Measurements from ENCODE around the gene AGBL2. TPM values are rescaled to one million over a fixed set of nuclear protein-coding genes. Genes with fewer than 3 reads are reported as not detected.

AGBL2 gene
- total and polyA plus RNA-seq, 2 donors (not counting 1 experiment from before 2014, with no cell fraction given): 1.2 to 2.1 TPM

DNA sequence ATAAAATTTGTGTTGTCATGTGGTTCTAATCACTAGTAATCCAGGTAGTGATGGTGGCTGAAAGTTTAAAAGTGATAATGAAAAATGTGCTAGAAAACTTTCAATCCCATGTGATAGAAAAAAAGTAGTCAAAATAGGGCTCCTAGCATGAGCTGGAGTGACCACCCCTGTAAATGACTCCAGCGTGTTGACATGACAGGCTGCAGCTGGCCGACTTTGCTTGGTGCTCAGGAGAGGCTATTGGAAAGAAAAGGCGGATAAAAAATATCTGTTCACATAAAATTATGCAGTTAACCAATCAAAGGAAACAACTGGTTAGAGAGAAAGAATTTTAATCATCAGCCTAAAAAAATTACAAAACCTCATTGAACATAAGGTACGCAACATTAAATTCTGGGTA is 55.9 kb downstream of the AGBL2 start:
- no peak overlapping the region for H3K4me3 ChIP-seq (replicated peaks in 1 of 4; ENCODE audit: control extremely low read depth in 1 of 4, insufficient read depth in 1 of 4, low read depth in 3 of 4, low read length in 4 of 4)

DNA sequence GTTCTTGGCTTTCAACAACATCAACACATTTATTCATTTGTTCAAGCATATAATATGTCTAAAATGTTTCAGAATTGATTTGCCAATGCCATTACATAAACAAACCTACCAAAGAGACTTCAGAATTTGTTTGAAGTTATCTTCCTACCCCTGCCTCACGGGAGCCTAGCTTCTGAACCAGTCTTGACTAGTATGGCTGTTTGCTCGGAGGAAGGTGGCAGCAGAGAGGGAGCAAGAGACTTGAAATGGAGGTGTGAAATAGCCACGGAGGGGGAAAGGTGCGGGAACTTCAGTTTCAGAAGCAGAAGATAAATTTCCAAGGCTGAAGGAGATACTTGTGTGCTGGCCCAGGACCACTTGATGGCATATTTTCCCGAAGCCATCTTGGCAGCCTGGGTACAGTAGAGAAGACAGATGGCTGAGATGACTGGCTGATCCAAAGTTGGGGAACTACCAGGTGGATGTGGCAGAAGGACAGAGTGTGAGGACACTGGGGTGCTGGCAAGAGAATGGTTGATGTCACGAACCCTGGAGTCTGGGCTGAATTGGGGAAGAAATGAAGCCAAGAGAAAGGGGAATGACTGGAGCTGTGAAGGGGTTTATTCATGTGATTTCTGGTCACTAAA is 58.8 kb downstream of the AGBL2 start:
- Histone ChIP-seq H3K79me2 (ENCODE audit: control insufficient read depth, insufficient read depth, low read length) (no peaks in the 10 kb centered on the region), H3K4me3 (replicated peaks in 1 of 4; ENCODE audit: control extremely low read depth in 1 of 4, insufficient read depth in 1 of 4, low read depth in 3 of 4, low read length in 4 of 4) (no peak overlapping the region), H4K20me1 (ENCODE audit: control insufficient read depth, extremely low read depth, insufficient read depth, low read length) (no peaks in the 10 kb centered on the region), H3K9ac (ENCODE audit: insufficient read depth, low read length) (no peak overlapping the region), H2AFZ (ENCODE audit: low read length) (no peak overlapping the region), H3K9me3 (ENCODE audit: control insufficient read depth, insufficient read depth, low read depth, low read length) (no peaks in the 10 kb centered on the region), H3K4me1 (ENCODE audit: control insufficient read depth, extremely low read depth, insufficient read depth, low read length) (no peaks in the 10 kb centered on the region), H3K36me3 (ENCODE audit: control insufficient read depth, insufficient read depth, low read length) (no peaks in the 10 kb centered on the region), H3K4me2 (ENCODE audit: extremely low read depth, insufficient read depth, low read length) (no peak overlapping the region), H3K27ac (ENCODE audit: insufficient read depth, low read length) (no peak overlapping the region), H3K27me3 (ENCODE audit: control insufficient read depth, insufficient read depth, low read length) (no peaks in the 10 kb centered on the region)
- TF ChIP-seq CTCF (conservative IDR thresholded peaks at IDR 0.05 in 1 of 2, IDR thresholded peaks at IDR 0.05 in 1 of 2; ENCODE audit: low read depth in 1 of 2, low read length in 2 of 2): no peak
- TF ChIP-seq EZH2 (IDR thresholded peaks at IDR 0.05; ENCODE audit: low read length, missing control alignments): no peak
- DNase-seq (ENCODE audit: low read depth in 2 of 2): no peak

More for the DNA sequence above, 55.9 kb downstream of the AGBL2 start:
- DNase-seq (ENCODE audit: low read depth in 2 of 2): peak in 1 of 2 donors; percentile 71
- Histone ChIP-seq H2AFZ (ENCODE audit: low read length) (no peak overlapping the region), H3K9me3 (ENCODE audit: control insufficient read depth, insufficient read depth, low read depth, low read length) (no peaks in the 10 kb centered on the region), H3K4me2 (ENCODE audit: extremely low read depth, insufficient read depth, low read length) (no peak overlapping the region), H4K20me1 (ENCODE audit: control insufficient read depth, extremely low read depth, insufficient read depth, low read length) (no peaks in the 10 kb centered on the region), H3K27me3 (ENCODE audit: control insufficient read depth, insufficient read depth, low read length) (no peaks in the 10 kb centered on the region), H3K79me2 (ENCODE audit: control insufficient read depth, insufficient read depth, low read length) (no peaks in the 10 kb centered on the region), H3K36me3 (ENCODE audit: control insufficient read depth, insufficient read depth, low read length) (no peaks in the 10 kb centered on the region), H3K4me1 (ENCODE audit: control insufficient read depth, extremely low read depth, insufficient read depth, low read length) (no peaks in the 10 kb centered on the region), H3K9ac (ENCODE audit: insufficient read depth, low read length) (no peak overlapping the region), H3K27ac (ENCODE audit: insufficient read depth, low read length) (no peak overlapping the region)
- TF ChIP-seq EZH2 (IDR thresholded peaks at IDR 0.05; ENCODE audit: low read length, missing control alignments): no peak
- no peak for TF ChIP-seq CTCF (conservative IDR thresholded peaks at IDR 0.05 in 1 of 2, IDR thresholded peaks at IDR 0.05 in 1 of 2; ENCODE audit: low read depth in 1 of 2, low read length in 2 of 2)

DNA sequence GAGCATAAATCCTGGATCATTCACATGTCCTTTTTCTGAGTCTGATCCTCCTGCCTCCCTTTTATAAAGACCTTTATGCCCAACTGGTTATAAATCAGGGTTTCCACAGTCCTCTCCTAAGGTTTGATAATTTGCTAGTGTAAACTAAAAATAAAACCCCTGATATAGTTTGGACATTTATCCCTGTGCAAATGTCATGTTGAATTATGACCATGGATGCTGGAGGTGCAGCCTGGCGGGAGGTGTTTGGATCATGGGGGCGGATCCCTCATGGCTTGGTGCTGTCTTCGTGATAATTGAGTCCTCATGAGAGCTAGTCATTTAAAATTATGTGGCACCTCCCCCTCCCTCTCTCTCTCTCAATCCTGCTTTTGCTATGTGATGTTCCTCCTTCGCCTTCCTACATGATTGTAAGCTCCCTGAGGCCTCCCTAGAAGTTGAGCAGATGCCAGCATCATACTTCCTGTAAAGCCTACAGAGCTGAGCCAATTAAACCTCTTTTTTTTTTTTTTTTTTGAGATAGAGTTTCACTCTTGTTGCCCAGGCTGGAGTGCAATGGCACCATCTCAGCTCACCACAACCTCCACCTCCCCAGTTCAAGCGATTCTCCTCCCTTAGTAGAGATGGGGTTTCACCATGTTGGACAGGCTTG is 63.2 kb downstream of the AGBL2 start:
- no peak overlapping the region for H3K27ac ChIP-seq (ENCODE audit: insufficient read depth, low read length)
- no peak overlapping the region for H3K4me2 ChIP-seq (ENCODE audit: extremely low read depth, insufficient read depth, low read length)
- DNase-seq (ENCODE audit: low read depth in 2 of 2): no peak
- H3K4me3 ChIP-seq (replicated peaks in 1 of 4; ENCODE audit: control extremely low read depth in 1 of 4, insufficient read depth in 1 of 4, low read depth in 3 of 4, low read length in 4 of 4): no peak overlapping the region
- no peaks in the 10 kb centered on the region for H3K36me3 ChIP-seq (ENCODE audit: control insufficient read depth, insufficient read depth, low read length)
- H3K79me2 ChIP-seq (ENCODE audit: control insufficient read depth, insufficient read depth, low read length): no peaks in the 10 kb centered on the region
- H3K9ac ChIP-seq (ENCODE audit: insufficient read depth, low read length): no peak overlapping the region
- no peak overlapping the region for H2AFZ ChIP-seq (ENCODE audit: low read length)
- H4K20me1 ChIP-seq (ENCODE audit: control insufficient read depth, extremely low read depth, insufficient read depth, low read length): no peaks in the 10 kb centered on the region
- H3K4me1 ChIP-seq (ENCODE audit: control insufficient read depth, extremely low read depth, insufficient read depth, low read length): no peaks in the 10 kb centered on the region
- no peaks in the 10 kb centered on the region for H3K27me3 ChIP-seq (ENCODE audit: control insufficient read depth, insufficient read depth, low read length)
- no peaks in the 10 kb centered on the region for H3K9me3 ChIP-seq (ENCODE audit: control insufficient read depth, insufficient read depth, low read depth, low read length)
- TF ChIP-seq CTCF (conservative IDR thresholded peaks at IDR 0.05 in 1 of 2, IDR thresholded peaks at IDR 0.05 in 1 of 2; ENCODE audit: low read depth in 1 of 2, low read length in 2 of 2): no peak
- no peak for TF ChIP-seq EZH2 (IDR thresholded peaks at IDR 0.05; ENCODE audit: low read length, missing control alignments)
